ENCODE measurements around the gene NOTCH1.
A peak's percentile ranks its signal among the peaks of the same experiment; 100 is the strongest.

Gene NOTCH1

GRCh38 chr9:136486823-136487620, 58.8 kb downstream of the NOTCH1 start:
- Mint-ChIP-seq H3K27ac (no peak overlapping the region), H3K9me3 (no peaks in the 10 kb centered on the region), H3K4me1 (peaks cover 24% of the 10 kb centered on the region), H3K36me3 (ENCODE audit: low read depth) (no peaks in the 10 kb centered on the region), H3K27me3 (ENCODE audit: low read depth, poor library complexity) (peaks cover 11% of the 10 kb centered on the region), H3K4me3 (no peak overlapping the region)
- DNase-seq = no peak
- TF ChIP-seq CTCF (IDR thresholded peaks at IDR 0.05) = no peak

- DNase-seq = no peak
- H3K27ac Mint-ChIP-seq = no peak overlapping the region
- TF ChIP-seq CTCF (IDR thresholded peaks at IDR 0.05) = no peak
- no peaks in the 10 kb centered on the region for H3K36me3 Mint-ChIP-seq (ENCODE audit: low read depth)
- no peak overlapping the region for H3K4me3 Mint-ChIP-seq
- H3K27me3 Mint-ChIP-seq (ENCODE audit: low read depth, poor library complexity) = peaks cover 11% of the 10 kb centered on the region
- no peaks in the 10 kb centered on the region for H3K9me3 Mint-ChIP-seq
- H3K4me1 Mint-ChIP-seq = peaks cover 33% of the 10 kb centered on the region
These were observed 59.7 kb downstream of the NOTCH1 start for GRCh38 chr9:136486131-136486530.

- Mint-ChIP-seq H3K9me3 (no peaks in the 10 kb centered on the region), H3K27me3 (ENCODE audit: low read depth, poor library complexity) (peaks cover 11% of the 10 kb centered on the region), H3K4me1 (peaks cover 40% of the 10 kb centered on the region), H3K36me3 (ENCODE audit: low read depth) (peaks cover under 1% of the 10 kb centered on the region), H3K4me3 (peak overlapping the region; percentile 68), H3K27ac (no peak overlapping the region)
- TF ChIP-seq CTCF (IDR thresholded peaks at IDR 0.05) = peak; percentile 91
- DNase-seq = peak; percentile 89
These were observed 60.5 kb downstream of the NOTCH1 start for GRCh38 chr9:136485049-136486045.

GRCh38 chr9:136484153-136485048, 61.4 kb downstream of the NOTCH1 start:
- no peak overlapping the region for H3K27ac Mint-ChIP-seq
- H3K27me3 Mint-ChIP-seq (ENCODE audit: low read depth, poor library complexity) = peaks cover 3% of the 10 kb centered on the region
- H3K36me3 Mint-ChIP-seq (ENCODE audit: low read depth) = peaks cover 5% of the 10 kb centered on the region
- no peak for TF ChIP-seq CTCF (IDR thresholded peaks at IDR 0.05)
- no peaks in the 10 kb centered on the region for H3K9me3 Mint-ChIP-seq
- DNase-seq = peak; percentile 32
- peaks cover 46% of the 10 kb centered on the region for H3K4me1 Mint-ChIP-seq
- H3K4me3 Mint-ChIP-seq = peak overlapping the region; percentile 68

- H3K27me3 Mint-ChIP-seq (ENCODE audit: low read depth, poor library complexity) = peaks cover 3% of the 10 kb centered on the region
- no peaks in the 10 kb centered on the region for H3K9me3 Mint-ChIP-seq
- peaks cover 5% of the 10 kb centered on the region for H3K36me3 Mint-ChIP-seq (ENCODE audit: low read depth)
- peaks cover 46% of the 10 kb centered on the region for H3K4me1 Mint-ChIP-seq
- no peak for TF ChIP-seq CTCF (IDR thresholded peaks at IDR 0.05)
- peak; percentile 99 for DNase-seq
- peak overlapping the region; percentile 94 for H3K4me3 Mint-ChIP-seq
- peak overlapping the region; percentile 100 for H3K27ac Mint-ChIP-seq
These were observed 62.2 kb downstream of the NOTCH1 start for GRCh38 chr9:136483589-136484152.

All from nephron progenitor cell (in vitro differentiated cells).